GM18868 (cell line): ENCODE data around the gene DDAH2.

Source experiments
- ATAC-seq: cut with Tn5 transposase; IDR thresholded peaks from one replicate; pipeline ENCODE4 v1.9.1; 2021; ENCODE audit warnings: mild to moderate bottlenecking, moderate library complexity; ENCODE audit not compliant: unreplicated experiment

Gene DDAH2, protein sequence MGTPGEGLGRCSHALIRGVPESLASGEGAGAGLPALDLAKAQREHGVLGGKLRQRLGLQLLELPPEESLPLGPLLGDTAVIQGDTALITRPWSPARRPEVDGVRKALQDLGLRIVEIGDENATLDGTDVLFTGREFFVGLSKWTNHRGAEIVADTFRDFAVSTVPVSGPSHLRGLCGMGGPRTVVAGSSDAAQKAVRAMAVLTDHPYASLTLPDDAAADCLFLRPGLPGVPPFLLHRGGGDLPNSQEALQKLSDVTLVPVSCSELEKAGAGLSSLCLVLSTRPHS

DNA sequence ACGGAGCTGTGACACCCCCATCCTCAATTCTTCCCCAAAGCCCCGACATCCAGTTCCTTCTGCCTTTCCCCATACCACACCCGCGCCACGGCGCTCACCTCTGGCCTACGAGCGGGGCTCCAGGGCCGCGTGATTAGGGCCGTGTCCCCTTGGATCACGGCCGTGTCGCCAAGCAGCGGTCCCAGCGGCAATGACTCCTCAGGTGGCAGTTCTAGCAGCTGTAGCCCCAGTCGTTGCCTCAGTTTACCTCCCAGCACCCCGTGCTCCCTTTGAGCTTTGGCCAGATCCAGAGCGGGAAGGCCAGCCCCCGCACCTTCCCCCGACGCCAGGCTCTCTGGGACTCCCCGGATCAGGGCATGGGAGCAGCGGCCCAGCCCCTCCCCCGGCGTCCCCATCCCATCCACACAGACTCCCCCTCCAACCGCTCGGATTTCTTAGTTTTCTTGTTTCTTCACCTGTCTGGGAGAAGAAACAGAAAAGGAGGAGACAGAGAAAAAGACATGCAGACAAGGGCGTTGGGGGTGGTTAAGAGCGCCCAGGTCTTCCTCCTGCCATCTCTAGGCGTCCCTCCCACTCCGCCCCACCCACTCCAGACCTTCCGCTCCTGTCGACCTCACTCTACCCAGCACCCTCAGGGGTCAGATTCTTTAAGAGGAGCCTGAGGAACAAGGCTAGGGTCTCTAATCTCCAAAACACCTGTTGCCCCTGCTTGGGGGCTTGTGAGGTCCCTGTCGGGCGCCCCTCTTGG, at the start of gene DDAH2:
Gene DDAH2 (minus strand): TSS at position 533 of the 748 bp plus-strand sequence. CDS start 138 bp downstream, at position 395.
- ATAC-seq, result no peak

DNA sequence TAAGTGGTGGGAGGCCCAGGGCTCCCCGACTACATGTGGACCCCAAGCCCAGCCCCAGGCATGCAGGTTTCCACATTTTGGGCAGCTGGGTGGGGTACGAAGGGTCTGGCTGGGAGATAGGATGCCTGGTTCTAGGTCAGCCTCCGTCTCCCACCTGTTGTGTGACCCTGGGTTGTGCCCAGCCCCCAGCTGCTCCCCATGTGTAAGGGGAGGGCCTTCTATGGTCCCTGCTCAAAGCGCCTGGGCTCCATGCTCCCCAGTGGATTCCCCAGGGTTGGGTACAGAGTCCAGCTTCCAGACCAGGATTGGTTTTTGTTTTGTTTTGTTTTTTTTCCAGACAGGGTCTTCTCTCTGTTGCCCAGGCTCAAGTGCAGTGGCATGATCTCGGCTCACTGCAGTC, 49.1 kb upstream of the DDAH2 start:
- no peak for ATAC-seq

DNA sequence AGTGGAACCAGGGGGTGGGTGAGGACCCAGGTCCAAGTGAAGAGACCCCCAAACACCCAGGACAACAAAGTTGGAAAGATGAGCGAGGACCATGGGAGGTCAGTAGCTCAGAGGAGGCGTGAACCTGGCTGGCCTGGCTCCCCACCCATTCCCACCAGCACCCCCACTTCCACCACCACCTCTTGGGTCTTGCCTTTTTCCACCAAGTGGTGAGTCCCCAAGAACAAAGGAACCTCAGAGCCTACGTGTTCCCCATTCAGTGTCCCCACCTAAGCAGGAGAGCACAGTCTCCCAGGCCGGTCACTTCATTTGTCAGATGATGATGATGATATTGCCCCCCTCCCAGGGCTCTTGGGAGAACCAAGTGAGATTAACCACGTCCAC, 48.6 kb upstream of the DDAH2 start:
- no peak for ATAC-seq

DNA sequence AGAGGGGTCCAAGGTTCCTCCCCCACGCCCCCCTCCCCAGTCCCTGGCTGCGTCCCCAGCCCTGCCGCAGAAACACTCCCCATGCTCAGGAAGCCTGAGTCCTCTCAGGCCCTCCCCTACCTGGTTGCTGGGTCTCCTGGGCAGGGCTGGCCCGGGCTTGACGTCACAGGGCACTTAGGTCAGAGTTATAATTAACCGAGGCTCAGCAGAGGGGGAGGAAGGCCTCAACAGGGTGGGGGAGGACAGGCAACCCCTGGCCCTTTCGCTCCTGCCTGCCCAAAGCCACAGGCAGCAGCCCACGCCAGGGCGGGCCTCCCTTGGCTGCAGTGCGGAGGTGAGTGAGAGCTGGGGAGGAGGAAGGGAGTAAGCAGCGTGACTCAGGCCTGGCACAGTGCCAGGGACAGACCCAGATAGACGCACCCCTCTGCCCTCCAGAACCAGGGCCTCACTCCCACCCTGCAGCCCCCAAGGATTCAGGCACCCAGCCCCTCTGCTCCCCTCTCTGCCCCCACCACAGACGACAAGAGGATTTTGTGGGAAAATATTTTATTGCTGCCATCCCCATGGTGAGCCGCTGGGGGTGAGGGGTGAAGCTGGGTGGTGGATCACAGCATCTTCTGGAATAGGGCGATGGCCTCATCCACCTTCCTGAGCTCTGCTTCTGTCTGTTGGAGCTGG, 48.0 kb upstream of the DDAH2 start, which contains the start of gene VWA7:
Gene VWA7 (minus strand): TSS at position 340 of the 678 bp plus-strand sequence. CDS start 549 bp downstream, outside the sequence.
- peak; percentile 87 for ATAC-seq

DNA sequence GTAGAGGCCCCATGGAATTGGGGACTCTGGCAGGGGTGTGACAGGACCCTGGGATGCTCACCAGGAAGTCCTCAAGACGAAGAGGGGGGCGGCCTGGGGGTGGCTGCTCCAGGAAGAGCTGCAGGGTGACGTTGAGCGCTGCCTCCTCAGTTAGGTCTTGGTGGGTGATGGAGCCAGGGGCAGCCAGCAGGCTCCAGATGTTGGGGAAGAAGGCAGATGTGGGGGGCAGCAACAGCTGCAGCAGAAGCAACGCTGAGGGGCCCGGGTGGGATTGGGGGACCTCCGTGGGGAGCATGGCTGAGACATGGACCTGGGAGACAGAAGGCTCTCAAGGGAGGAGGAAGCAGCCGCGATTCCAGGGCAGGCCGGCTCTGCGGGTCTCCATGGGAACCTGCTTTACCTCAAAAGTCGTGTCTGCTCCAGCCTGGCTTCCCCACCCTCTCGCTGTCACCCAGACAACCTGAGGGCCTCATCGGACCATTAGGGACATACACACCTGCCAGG, 47.4 kb upstream of the DDAH2 start:
- no peak for ATAC-seq

DNA sequence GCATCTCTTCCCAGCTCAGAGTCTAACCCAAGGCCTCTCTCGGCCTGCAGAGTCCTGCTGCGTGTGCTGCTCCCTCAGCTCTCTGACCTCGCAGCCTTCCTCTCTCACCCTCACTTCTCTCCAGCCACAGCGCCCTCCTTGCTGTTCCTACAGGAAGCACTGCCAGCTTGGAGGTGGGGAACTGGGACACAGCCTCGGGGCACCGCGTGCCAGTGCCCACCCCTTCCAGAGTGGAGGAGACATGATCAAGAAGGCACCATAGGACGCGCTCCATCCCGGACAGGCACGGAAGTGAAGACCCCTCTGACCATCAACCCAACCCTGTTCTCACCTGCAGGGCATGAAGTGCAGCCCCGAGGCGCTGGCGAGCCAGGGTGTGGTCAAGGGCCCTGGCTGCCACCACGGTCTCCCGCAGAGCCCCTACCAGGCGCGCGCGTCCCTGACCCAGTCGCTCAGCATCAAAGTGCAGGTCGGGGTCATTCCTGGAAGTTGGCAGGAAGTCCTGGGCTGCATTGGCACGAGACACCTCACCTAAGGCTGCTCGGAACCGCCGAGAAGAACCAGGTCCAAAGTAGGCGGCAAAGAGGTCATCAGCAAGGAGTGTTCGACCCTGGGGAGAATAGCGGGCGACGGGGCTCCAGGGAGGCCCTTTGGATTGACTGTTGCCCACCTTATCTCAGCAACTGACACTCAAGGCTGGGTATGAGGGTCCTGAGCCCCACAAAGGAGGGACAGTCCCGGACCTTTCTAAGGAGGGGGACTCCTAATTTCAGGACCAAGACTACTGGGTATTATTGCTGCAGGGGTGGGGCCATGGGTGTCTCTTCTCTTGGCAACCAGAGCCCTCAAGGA, 46.8 kb upstream of the DDAH2 start:
- ATAC-seq, result no peak

DNA sequence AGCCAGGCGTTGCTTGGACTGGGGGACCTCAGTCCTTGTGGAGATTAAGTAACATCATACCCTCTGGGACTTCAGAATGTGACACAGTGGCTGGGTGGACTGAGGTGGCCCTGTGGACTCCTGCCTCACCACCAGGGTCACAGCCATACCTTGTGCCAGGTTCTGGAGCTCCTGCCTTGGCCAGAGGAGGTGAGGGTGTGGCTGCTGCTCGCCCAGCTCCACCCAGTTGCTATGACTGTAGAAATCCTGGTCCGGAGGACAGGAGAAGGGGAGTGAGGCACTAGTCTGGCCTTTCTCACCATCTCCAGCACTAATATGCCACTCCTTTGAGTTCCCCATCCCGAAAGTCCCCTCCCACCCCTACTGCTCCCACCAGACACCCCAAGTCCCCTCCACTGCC, 46.1 kb upstream of the DDAH2 start:
- no peak for ATAC-seq

DNA sequence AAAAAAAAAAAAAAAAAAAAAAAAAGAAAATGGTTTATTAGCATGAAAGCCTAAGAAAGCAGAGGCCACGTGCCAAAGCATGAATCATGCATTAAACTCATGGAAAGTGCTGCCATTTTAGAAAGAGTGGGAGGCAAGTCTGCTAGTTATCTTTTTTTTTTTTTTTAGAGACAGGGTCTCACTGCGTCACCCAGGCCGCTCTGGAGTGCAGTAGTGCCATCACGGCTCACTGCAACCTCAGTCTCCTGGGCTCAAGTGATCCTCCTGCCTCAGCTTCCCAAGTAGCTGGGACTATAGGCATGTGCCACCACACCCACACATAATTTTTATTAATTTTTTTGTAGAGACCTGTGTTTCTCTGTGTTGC, 42.9 kb upstream of the DDAH2 start:
- ATAC-seq, result no peak

DNA sequence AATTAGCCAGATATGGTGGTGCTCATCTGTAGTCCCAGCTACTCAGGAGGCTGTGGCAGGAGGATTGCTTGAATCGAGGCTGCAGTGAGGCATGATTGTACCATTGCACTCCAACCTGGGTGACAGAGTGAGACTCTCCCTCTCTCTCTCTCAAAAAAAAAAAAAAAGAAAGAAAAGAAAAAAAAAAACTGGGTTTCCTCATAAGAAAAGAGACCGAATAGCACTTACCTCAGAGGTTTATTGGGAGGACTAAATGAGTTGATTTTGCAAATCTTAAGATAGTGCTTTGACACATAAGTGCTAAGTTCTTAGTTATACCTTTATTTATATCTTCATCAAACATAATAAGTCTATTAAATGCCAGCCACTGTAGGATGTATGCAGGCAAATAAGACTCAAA, 41.8 kb upstream of the DDAH2 start:
- ATAC-seq, result no peak

DNA sequence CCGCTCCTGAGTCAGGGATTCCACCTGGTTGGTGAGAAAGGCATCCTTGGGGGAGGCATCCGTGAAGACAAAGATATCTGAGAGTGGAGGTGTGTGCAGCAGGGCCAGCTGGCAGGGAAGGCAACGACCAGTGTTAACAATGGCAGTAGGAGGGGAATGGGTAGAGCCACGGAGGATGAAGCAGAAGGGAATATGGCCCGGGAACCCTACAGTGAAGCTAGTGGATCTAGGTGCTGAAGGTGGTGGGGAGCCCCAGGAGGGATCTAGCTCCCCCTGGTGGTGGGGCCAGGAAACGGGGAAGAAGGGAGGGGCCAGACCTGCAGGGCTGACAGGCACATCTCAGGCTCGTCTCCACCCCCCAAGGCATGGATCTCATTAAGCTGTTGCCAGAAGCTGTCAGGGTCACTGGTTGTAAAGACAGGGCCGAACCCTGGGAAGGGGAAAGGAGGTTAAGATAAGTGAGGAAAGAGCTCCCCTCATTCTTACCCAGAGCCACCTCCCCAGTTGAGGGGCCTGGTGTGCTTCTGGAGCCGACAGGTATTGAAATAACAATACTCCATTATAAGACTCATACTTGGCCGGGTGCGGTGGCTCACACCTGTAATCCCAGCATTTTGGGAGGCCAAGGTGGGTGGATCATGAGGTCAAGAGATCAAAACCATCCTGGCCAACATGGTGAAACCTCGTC, 40.7 kb upstream of the DDAH2 start:
- no peak for ATAC-seq

DNA sequence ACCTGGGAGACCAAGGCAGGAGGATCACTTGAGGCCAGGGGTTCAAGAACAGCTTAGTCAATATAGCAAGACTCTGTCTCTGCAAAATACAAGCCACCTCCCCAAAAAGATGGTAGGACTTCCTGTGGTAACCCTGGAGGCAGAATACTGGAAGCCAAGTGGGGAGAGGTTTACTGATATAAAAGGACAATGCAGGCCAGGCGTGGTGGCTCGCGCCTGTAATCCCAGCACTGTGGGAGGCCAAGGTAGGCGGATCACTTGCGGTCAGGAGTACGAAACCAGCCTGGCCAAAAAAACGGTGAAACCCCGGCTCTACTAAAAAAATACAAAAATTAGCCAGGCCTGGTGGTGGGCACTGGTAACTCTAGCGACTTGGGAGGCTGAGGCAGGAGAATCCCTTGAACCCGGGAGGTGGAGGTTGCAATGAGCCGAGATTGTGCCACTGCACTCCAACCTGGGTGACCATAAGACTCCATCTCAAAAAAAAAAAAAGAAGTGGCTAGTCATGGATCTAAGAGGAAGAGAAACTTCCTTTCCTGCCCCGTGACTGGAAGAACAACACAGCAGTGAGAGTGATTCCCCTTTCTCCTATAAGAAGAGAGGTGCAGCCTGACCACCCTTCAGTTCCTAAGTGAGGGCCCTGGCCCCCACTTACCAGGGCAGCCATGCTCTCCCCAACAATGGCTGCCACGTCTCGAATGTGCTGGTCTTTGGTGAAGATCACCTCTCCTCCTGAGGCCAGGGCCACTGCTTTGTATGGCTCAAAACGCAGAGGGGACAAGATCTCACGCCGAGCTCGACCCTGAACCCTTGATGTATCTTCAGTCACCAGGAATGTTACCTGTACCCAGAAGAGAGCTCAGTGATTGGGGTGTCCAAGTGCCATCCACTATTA, 39.5 kb upstream of the DDAH2 start:
- ATAC-seq, result no peak

DNA sequence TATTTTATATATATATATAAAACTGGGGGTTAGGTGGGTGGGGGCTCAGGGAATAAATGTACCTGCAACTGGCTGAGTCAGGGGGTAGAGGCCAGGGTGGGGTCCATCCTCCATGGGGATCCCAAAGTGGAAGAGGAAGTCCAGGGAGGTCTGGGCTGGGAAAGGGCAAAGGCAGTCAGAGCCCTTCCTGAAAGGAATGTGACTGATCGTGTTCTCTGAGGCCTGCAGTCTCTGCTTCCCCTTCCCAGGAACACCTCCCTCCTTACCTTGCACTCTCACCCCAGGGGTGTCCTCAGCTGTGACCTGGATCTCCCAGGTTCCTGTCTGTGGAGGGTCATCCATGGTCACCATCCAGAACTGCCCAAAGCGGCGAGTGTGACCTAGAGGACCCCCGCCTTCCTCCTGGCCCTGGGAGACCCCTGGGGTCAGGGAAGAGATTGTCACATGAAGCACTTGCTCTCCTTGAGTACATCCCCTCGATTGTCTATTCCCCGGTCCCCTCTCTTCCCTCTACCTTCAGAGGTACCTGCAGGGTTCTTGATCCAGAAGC, 38.1 kb upstream of the DDAH2 start:
- ATAC-seq, result no peak

DNA sequence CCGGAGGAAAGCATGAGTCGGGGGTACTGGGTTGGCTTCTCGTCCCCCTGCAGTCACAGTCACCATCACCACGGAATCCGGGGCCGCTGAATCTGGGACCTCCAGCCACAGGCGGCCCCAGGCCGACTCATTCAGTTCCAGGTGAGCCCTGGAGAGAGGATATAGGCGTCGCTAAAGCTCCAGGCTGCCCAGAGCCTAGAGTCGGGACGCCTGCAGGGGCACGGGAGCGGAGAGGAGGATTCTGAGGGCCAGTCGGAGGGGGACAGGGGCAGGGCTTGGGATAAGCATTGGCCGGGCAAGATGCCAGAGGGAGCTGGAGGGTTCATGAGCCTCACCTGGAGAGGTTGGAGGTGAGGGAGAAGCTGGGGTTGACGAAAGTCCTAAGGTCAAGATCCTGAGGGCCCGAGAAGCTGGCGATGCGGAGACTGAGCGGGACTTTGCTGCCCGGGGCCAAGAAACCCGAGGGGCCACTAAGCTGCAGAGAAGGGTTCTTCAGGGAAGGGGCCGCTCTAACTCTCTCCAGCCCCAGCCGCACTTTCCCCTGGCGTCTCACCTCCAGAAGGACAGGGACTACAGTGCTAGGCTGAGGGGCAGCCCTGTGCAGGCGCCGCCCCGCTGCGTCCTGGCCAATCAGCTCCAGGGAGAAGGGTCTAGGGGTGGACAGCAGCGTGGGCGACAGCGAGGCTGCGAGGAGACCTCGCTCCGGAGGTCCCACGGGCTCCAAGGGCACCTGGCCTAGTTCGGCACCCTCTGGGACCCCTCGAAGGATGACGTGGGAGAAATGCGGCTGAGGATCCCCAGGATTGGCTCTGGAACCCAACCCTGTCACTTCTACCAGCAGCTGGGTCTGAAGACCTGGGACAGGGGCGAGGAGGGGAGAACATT, 37.1 kb upstream of the DDAH2 start:
- no peak for ATAC-seq

DNA sequence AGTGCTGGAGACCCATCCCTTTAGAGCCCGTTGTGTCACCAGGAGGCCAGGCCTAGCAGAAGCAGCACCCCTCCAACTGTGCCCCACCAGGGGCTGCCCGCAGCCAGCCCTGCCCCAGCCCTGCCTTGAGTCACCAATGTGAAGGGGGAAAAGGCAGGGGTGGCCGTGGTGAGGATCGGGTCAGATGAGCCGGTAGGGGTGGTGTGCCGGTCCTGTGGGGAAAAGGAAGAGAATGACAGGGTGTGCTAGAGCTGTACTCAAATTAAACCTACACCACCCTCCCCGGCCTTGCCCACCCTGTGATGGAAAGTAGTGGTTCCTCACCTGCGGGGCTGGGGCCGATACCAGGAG, 36.4 kb upstream of the DDAH2 start:
- ATAC-seq, result no peak

DNA sequence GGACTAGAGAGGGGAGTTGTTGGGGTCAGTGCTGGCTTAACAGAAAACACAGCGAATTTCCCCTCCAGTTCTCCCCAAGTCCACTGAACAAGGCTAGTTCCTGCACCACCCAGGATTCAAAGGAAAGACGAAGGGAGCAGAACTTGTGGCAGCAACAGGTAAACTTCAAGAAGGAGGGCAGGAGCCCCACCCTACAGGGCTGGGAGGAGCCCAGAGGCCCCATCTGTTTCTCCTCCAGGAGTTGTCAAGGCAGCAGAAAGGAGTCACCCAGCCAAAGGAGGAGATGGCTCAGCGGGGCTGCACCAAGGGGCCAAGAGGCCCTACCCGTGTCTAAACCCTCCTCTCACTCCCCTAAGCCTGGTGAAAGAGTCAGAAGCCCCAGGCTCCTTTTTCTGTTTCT, 35.1 kb upstream of the DDAH2 start:
- ATAC-seq, result no peak

DNA sequence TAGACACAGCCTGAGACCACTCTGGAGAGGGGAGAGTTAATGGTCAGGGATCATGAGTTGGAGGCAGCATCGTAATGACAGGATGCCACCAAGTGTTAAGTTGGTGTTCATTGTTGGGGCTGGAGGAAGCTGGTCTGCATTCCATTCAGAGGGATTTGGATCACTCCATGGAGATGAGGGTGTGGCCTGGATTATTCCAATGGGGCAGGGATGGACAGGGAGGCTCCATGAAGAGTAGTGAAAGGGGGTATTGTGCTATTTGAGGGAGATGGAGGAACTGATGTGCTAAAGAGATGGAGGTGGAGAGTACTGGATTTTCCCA, 34.5 kb upstream of the DDAH2 start:
- ATAC-seq, result no peak

DNA sequence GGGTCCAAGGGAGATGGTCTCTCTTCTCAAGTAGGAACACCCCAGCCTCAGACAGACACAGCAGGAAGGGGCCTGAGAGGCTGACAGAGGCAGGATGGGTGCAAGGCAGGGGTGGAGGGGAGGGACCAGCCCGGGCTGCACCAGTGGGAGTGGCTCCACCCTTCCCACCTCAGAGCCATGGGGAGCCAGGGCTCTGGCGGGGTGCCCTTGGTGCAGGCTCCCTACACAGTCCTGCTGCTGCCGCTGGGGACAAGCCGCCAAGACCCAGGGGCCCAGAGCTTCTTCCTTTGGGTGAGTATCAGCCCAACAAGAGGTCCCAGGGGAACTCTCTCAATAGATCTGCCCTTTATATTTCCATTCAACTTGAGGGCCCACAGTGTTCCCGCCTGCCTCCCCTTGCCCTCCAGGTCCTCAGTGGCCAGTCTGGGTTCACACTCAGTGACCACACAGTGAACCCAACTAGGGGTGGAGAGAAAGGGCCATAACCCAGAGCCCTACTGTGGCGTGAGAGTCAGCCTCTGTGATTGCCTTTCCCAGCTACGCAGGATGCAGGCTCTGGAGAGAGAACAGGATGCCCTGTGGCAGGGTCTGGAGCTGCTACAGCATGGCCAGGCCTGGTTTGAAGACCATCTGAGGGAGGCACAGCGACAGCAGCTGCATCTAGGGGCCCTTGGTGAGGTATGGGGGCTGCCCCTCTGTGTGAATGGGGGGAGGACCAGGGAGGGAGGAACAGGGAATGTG, 33.9 kb upstream of the DDAH2 start:
- no peak for ATAC-seq

DNA sequence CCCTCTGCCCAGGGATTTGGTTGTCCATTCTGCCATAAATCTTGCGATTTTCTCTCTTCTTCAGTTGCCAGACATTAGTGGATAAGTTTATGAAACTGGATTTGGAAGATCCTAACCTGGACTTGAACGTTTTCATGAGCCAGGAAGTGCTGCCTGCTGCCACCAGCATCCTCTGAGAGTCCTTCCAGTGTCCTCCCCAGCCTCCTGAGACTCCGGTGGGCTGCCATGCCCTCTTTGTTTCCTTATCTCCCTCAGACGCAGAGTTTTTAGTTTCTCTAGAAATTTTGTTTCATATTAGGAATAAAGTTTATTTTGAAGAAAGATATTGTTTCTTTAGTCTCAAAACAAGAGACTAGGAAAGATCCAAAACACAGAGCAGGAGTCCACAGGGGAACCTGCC, 33.3 kb upstream of the DDAH2 start, which contains the start of gene SAPCD1:
Gene SAPCD1 (plus strand): TSS at position 301 of the 400 bp plus-strand sequence. CDS start 399 bp downstream, outside the sequence.
- no peak for ATAC-seq
